ENCODE data around the gene PTPRJ.

DNA sequence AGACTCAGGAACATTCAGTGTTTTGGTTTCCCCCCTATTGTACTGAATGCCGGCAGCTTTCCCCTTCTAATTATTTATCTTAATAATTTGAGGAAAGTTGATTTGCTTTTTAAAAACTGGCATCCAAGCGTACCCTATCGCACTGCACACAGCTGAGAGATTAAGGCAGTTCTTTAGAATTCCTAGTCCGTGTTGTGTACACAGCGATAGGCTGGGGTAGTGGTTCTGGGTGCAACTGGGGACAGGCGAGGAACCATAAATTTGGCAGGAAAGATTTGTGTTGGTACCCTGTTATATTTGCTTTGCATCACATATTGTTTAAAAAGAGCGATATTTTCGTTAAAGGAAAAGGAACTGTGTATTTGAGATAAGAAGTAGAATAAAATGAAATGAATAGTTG, 39.2 kb downstream of the PTPRJ start:
- TF ChIP-seq, protein P1, sequence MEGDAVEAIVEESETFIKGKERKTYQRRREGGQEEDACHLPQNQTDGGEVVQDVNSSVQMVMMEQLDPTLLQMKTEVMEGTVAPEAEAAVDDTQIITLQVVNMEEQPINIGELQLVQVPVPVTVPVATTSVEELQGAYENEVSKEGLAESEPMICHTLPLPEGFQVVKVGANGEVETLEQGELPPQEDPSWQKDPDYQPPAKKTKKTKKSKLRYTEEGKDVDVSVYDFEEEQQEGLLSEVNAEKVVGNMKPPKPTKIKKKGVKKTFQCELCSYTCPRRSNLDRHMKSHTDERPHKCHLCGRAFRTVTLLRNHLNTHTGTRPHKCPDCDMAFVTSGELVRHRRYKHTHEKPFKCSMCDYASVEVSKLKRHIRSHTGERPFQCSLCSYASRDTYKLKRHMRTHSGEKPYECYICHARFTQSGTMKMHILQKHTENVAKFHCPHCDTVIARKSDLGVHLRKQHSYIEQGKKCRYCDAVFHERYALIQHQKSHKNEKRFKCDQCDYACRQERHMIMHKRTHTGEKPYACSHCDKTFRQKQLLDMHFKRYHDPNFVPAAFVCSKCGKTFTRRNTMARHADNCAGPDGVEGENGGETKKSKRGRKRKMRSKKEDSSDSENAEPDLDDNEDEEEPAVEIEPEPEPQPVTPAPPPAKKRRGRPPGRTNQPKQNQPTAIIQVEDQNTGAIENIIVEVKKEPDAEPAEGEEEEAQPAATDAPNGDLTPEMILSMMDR (conservative IDR thresholded peaks at IDR 0.05; ENCODE audit: low read depth, low read length), result no peak
- TF ChIP-seq POLR2A (IDR thresholded peaks at IDR 0.05; ENCODE audit: low read depth, low read length), result no peak
- TF ChIP-seq BHLHE40 (IDR thresholded peaks at IDR 0.05; ENCODE audit: low read depth, low read length), result no peak
- TF ChIP-seq MAFK (IDR thresholded peaks at IDR 0.05; ENCODE audit: low read depth, low read length), result no peak
- no peak for TF ChIP-seq ELK1 (IDR thresholded peaks at IDR 0.05; ENCODE audit: borderline replicate concordance, low read depth, low read length)
- no peak for TF ChIP-seq SMC3 (IDR thresholded peaks at IDR 0.05; ENCODE audit: low read depth, low read length)
- no peak for TF ChIP-seq CEBPB (IDR thresholded peaks at IDR 0.05; ENCODE audit: low read depth, low read length)
- no peak for TF ChIP-seq NFE2L2 (IDR thresholded peaks at IDR 0.05; ENCODE audit: low read depth, low read length)
- no peak for TF ChIP-seq MAZ (IDR thresholded peaks at IDR 0.05; ENCODE audit: borderline replicate concordance, low read depth, low read length)
- TF ChIP-seq RAD21 (IDR thresholded peaks at IDR 0.05; ENCODE audit: low read length), result no peak
- TF ChIP-seq FOS (IDR thresholded peaks at IDR 0.05; ENCODE audit: low read depth, low read length), result no peak
- TF ChIP-seq RFX5 (IDR thresholded peaks at IDR 0.05; ENCODE audit: low read depth, low read length), result no peak
